C4-2B (cell line): ENCODE results near the gene PHACTR1.

Experiments
- CTCF ChIP-seq: fragments of 450-650 bp; conservative IDR thresholded peaks from 2 replicates; pipeline ENCODE4 v1.5.1; 2017; ENCODE audit warnings: mild to moderate bottlenecking
- ZFX ChIP-seq: fragments of 450-650 bp; IDR thresholded peaks from 2 replicates; pipeline ENCODE4 v1.6.1; 2017

GRCh38 chr6:12893036-12893435 lies 176.5 kb downstream of the PHACTR1 start:
- TF ChIP-seq CTCF (no peak), ZFX (no peak)
